Peyer's patch (tissue), 4 donors: Measurements from ENCODE around the gene CRELD2. TPM values are rescaled to one million over a fixed set of nuclear protein-coding genes. Genes with fewer than 3 reads are reported as not detected.

Experiments
- DNase-seq, 3 donors: peaks; one replicate each; pipeline ENCODE4 v3.0.0-alpha.2; 2017 to 2019
- H3K27ac ChIP-seq, 4 donors: fragments of 200-600 bp; sonication (generic); one replicate each; pipeline ENCODE4 v1.5.1; 2016 to 2019
- H3K27me3 ChIP-seq, 2 donors: fragments of 200-600 bp; sonication (generic); one replicate each; pipeline ENCODE4 v1.5.1; 2019
- H3K36me3 ChIP-seq, 3 donors: fragments of 200-600 bp; sonication (generic); one replicate each; pipeline ENCODE4 v1.5.1; 2016 to 2019
- H3K4me1 ChIP-seq, 4 donors: fragments of 200-600 bp; sonication (generic); one replicate each; pipeline ENCODE4 v1.5.1; 2016 to 2019
- H3K4me3 ChIP-seq, 4 donors: fragments of 200-600 bp; sonication (generic); 1 replicate in 3 of 4; 2 replicates in 1 of 4; pipeline ENCODE4 v1.5.1; 2016 to 2019; ENCODE audit warnings: mild to moderate bottlenecking in 1 of 4
- H3K9me3 ChIP-seq, 4 donors: fragments of 200-600 bp; sonication (generic); one replicate each; pipeline ENCODE4 v1.5.1; 2016 to 2019; ENCODE audit warnings: mild to moderate bottlenecking in 1 of 4
- POLR2A ChIP-seq, 2 donors: fragments of 450-650 bp; IDR thresholded peaks; one replicate each; pipeline ENCODE4 v1.5.1; 2017; ENCODE audit warnings: antibody characterized with exemption in 2 of 2, mild to moderate bottlenecking in 2 of 2, moderate library complexity in 2 of 2
- total RNA-seq, 4 donors: library from RNA; depleted of rRNA; stranded (reverse); fragments of >200 nt; gene quantifications; one replicate each; pipeline ENCODE4 v1.1.0, GENCODE V29; 2016
- TF ChIP-seq, protein P1 (sequence below), 6 experiments: fragments of 450-650 bp in 4 of 6; fragments of 200-600 bp in 2 of 6; sonication (generic) in 1 of 6; IDR thresholded peaks; one replicate each; pipeline ENCODE4 v1.5.1; 2017 to 2019; ENCODE audit warnings: antibody characterized with exemption in 6 of 6, mild to moderate bottlenecking in 3 of 6, moderate library complexity in 1 of 6

The CRELD2 gene
- total RNA-seq, 4 donors from 2014 or later: 33.3 to 52.0 (median 41.1) TPM

GRCh38 chr22:49903322-49904039 lies 15.0 kb upstream of the CRELD2 start:
- Histone ChIP-seq H3K27ac (no peak overlapping the region), H3K9me3 (no peaks in the 10 kb centered on the region), H3K4me1 (no peaks in the 10 kb centered on the region), H3K36me3 (peaks cover 0 to 59% (median 0%) of the 10 kb centered on the region in 3 donors), H3K4me3 (no peak overlapping the region), H3K27me3 (no peaks in the 10 kb centered on the region)
- no peak for DNase-seq
- no peak for TF ChIP-seq POLR2A (IDR thresholded peaks at IDR 0.05)

DNA sequence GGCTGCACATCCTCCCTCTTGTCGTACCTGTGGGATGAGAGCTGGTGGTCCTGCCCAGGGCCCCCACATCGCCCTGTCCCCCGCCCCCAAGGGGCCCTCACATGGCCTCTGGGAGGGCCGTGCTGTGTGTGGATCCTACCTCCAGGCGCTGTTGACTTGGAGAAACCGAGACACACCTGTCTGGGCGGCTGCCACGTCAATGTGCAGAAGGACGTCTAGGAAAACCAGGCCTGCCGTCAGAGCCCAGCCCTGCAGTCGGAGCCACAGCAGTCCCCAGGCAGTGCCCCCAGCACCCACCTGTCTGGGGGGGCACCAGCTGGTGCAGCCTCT lies 14.4 kb upstream of the CRELD2 start:
- TF ChIP-seq, protein P1, sequence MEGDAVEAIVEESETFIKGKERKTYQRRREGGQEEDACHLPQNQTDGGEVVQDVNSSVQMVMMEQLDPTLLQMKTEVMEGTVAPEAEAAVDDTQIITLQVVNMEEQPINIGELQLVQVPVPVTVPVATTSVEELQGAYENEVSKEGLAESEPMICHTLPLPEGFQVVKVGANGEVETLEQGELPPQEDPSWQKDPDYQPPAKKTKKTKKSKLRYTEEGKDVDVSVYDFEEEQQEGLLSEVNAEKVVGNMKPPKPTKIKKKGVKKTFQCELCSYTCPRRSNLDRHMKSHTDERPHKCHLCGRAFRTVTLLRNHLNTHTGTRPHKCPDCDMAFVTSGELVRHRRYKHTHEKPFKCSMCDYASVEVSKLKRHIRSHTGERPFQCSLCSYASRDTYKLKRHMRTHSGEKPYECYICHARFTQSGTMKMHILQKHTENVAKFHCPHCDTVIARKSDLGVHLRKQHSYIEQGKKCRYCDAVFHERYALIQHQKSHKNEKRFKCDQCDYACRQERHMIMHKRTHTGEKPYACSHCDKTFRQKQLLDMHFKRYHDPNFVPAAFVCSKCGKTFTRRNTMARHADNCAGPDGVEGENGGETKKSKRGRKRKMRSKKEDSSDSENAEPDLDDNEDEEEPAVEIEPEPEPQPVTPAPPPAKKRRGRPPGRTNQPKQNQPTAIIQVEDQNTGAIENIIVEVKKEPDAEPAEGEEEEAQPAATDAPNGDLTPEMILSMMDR (IDR thresholded peaks at IDR 0.05): no peak
- no peak for TF ChIP-seq POLR2A (IDR thresholded peaks at IDR 0.05)
- no peak for DNase-seq
- Histone ChIP-seq H3K27me3 (no peaks in the 10 kb centered on the region), H3K27ac (no peak overlapping the region), H3K36me3 (peaks cover 0 to 59% (median 0%) of the 10 kb centered on the region in 3 donors), H3K9me3 (no peaks in the 10 kb centered on the region), H3K4me1 (no peaks in the 10 kb centered on the region), H3K4me3 (no peak overlapping the region)

DNA sequence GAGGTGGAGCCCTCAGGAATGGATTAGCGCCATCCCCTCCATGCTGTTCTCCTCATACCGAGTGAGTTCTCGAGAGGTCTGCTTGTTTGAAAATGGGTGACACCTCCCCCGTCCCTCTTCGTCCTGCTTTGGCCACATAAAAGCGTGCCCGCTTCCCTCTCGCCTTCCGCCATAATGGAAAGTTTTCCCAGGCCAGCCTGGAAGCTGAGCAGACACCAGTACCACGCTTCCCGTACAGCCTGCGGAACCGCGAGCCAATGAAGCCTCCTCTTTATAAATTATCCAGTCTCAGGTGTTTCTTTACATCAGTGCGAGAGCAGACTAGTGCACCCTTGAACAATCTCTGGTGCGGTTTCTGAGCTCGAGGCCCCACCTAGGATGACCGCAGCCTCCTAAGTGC lies 13.0 kb upstream of the CRELD2 start:
- no peaks in the 10 kb centered on the region for H3K9me3 ChIP-seq
- DNase-seq: no peak
- no peak for TF ChIP-seq POLR2A (IDR thresholded peaks at IDR 0.05)
- TF ChIP-seq, protein P1 (IDR thresholded peaks at IDR 0.05): no peak
- peaks cover 0 to 61% (median 0%) of the 10 kb centered on the region in 3 donors for H3K36me3 ChIP-seq
- H3K4me1 ChIP-seq: no peaks in the 10 kb centered on the region
- no peak overlapping the region for H3K27ac ChIP-seq
- H3K4me3 ChIP-seq: no peak overlapping the region
- H3K27me3 ChIP-seq: no peaks in the 10 kb centered on the region

DNA sequence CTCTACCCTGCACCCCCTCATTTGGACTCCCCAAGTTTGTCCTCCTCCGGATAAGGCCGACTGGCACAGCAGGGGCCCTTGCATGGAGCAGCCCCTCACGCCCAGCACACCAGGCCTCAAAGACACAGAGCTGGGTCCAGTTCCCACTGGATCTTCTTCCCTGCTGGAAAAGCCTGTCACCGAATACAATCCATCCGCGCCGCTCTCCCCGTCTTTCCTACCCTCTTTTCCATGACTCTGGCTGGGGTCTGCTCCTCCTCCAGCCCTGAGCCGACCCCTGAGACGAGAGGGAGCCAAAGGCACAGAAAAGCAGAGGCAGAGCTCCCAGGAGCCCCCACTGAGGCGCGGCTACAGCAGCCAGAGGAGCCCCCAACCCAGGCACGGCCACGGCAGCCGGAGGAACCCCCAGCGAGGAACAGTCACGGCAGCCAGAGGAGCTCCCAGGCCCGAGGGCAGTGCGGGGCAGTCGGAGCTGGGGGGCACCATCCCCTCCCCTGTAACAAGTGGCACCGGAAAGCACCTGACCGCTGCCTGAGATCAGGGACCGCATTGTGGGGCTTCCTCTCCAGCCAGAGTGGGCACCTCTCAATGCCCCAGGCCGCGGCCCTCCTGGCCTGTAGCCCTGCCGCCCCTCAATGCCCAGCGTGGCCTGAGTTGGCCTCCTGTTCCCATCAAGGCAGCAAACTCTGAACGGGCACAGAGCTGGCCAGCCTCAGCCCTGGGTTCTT lies 12.2 kb upstream of the CRELD2 start:
- H3K36me3 ChIP-seq: peaks cover 0 to 66% (median 0%) of the 10 kb centered on the region in 3 donors
- TF ChIP-seq POLR2A (IDR thresholded peaks at IDR 0.05): no peak
- TF ChIP-seq, protein P1 (IDR thresholded peaks at IDR 0.05): no peak
- no peak overlapping the region for H3K4me3 ChIP-seq
- H3K27me3 ChIP-seq: no peaks in the 10 kb centered on the region
- H3K4me1 ChIP-seq: no peaks in the 10 kb centered on the region
- no peaks in the 10 kb centered on the region for H3K9me3 ChIP-seq
- H3K27ac ChIP-seq: no peak overlapping the region
- no peak for DNase-seq

DNA sequence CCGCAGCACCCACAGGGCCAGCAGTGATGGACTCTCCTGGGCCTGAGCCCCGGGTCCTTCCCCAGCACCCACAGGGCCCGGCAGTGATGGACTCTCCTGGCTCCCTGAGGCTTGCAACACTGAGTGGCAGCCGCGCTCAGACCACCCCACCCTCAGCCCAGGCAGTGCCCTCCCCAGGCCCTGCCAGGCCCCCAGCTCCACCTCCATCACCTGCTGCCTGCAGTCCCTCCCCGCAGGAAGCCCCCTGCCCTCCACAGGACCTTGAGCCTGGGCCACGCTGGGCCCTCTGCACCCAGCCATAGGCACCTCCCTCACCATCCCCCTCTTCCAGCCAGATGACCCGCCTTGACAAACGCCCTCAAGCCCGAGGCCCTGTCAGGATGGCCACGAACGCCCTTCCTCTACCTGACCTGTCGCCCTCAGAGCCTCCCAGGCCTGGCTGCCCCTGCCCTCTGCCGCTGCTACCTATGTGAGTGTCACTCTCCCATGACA lies 11.6 kb upstream of the CRELD2 start:
- no peak overlapping the region for H3K4me3 ChIP-seq
- H3K27ac ChIP-seq: no peak overlapping the region
- TF ChIP-seq, protein P1 (IDR thresholded peaks at IDR 0.05): no peak
- no peak for TF ChIP-seq POLR2A (IDR thresholded peaks at IDR 0.05)
- no peak for DNase-seq
- H3K4me1 ChIP-seq: no peaks in the 10 kb centered on the region
- H3K9me3 ChIP-seq: no peaks in the 10 kb centered on the region
- H3K36me3 ChIP-seq: peaks cover 0 to 66% (median 0%) of the 10 kb centered on the region in 3 donors
- no peaks in the 10 kb centered on the region for H3K27me3 ChIP-seq

DNA sequence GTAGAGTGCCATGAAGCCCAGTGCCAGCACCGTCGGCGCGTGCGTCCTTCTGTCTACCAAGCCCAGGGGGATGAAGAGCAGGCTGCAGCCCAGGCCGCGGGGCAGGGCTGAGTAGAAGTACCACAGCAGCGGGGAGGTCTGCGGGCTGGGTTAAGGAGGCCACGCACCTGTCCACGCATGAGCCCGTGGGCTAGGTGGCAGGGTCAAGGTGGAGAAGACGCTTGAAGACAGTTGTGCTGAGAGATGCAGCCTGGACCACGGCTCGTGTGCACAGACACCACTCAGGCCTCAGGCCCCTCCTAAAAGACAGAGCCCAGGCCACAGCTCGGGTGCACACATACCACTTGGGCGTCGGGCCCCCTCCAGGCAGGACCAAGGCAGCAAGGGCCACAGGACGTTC lies 10.6 kb upstream of the CRELD2 start:
- DNase-seq: no peak
- H3K9me3 ChIP-seq: no peaks in the 10 kb centered on the region
- H3K4me1 ChIP-seq: no peaks in the 10 kb centered on the region
- no peak overlapping the region for H3K27ac ChIP-seq
- H3K27me3 ChIP-seq: no peaks in the 10 kb centered on the region
- no peak for TF ChIP-seq POLR2A (IDR thresholded peaks at IDR 0.05)
- TF ChIP-seq, protein P1 (IDR thresholded peaks at IDR 0.05): no peak
- H3K36me3 ChIP-seq: peaks cover 0 to 71% (median 0%) of the 10 kb centered on the region in 3 donors
- no peak overlapping the region for H3K4me3 ChIP-seq
